Type B pancreatic cell (in vitro differentiated cells): ENCODE results near the gene FMO2. TPM values are rescaled to one million over a fixed set of nuclear protein-coding genes. Genes with fewer than 3 reads are reported as not detected.

Source experiments
- DNase-seq: peaks from one replicate; pipeline ENCODE4 v3.0.0; 2021; ENCODE audit warnings: mixed read lengths; ENCODE audit not compliant: unreplicated experiment; ENCODE audit errors: extremely low spot score
- H3K27ac Mint-ChIP-seq: 2 replicates; pipeline ENCODE4 v1.8.0; 2021; ENCODE audit warnings: mild to moderate bottlenecking, mixed read lengths
- H3K27me3 Mint-ChIP-seq: 2 replicates; pipeline ENCODE4 v1.8.0; 2021; ENCODE audit warnings: mixed read lengths
- H3K36me3 Mint-ChIP-seq: 2 replicates; pipeline ENCODE4 v1.8.0; 2021; ENCODE audit warnings: mixed read lengths
- H3K4me1 Mint-ChIP-seq: one replicate; pipeline ENCODE4 v1.8.0; 2021; ENCODE audit warnings: mixed read lengths; ENCODE audit not compliant: unreplicated experiment
- H3K4me3 Mint-ChIP-seq: 2 replicates; pipeline ENCODE4 v1.8.0; 2021; ENCODE audit warnings: mild to moderate bottlenecking, mixed read lengths
- H3K9me3 Mint-ChIP-seq: 2 replicates; pipeline ENCODE4 v1.8.0; 2021; ENCODE audit warnings: mixed read lengths
- long read RNA-seq: library from polyadenylated mRNA; unstranded; transcript quantifications from one replicate; pipeline ENCODE4 v2.0.0, GENCODE V29; 2020
- total RNA-seq: library from RNA; stranded (reverse); gene quantifications from 2 replicates; pipeline ENCODE4 v1.2.1, GENCODE V29; 2021; ENCODE audit warnings: low replicate concordance
- TF ChIP-seq, protein P1 (sequence below): fragments of 200-600 bp; sonication (generic); conservative IDR thresholded peaks from 2 replicates; pipeline ENCODE4 v1.5.0; 2021; ENCODE audit warnings: antibody characterized with exemption, mild to moderate bottlenecking

Gene FMO2, protein sequence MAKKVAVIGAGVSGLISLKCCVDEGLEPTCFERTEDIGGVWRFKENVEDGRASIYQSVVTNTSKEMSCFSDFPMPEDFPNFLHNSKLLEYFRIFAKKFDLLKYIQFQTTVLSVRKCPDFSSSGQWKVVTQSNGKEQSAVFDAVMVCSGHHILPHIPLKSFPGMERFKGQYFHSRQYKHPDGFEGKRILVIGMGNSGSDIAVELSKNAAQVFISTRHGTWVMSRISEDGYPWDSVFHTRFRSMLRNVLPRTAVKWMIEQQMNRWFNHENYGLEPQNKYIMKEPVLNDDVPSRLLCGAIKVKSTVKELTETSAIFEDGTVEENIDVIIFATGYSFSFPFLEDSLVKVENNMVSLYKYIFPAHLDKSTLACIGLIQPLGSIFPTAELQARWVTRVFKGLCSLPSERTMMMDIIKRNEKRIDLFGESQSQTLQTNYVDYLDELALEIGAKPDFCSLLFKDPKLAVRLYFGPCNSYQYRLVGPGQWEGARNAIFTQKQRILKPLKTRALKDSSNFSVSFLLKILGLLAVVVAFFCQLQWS
- total RNA-seq = 0.60 TPM in 1 of 2 replicates, not detected in the other
- long read RNA-seq = 0 reads

DNA sequence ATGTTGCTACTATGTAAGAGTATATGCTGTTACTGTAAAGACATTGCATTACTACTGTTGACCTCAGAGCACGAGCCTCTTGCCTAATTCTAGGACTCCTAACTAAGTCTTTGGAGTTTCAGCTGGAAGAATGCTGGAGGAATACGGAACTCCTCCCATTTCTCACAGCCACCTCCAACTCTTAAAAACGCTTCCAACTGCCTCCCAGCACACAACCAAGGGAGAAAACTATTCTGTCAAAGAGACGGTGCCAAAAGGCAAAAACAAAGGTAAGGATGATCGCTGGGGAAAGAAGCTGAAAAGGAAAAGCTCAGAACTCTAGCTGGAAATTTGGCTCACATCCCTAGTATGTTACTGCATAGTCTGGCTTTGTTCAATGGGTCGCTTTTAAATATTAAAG is at the start of gene FMO2:
Gene FMO2, plus strand, starts transcription at position 210 of the 400 bp plus-strand sequence. CDS start 414 bp downstream, outside the sequence.
- no peaks in the 10 kb centered on the region for H3K4me1 Mint-ChIP-seq
- DNase-seq = no peak
- H3K27me3 Mint-ChIP-seq = no peaks in the 10 kb centered on the region
- H3K36me3 Mint-ChIP-seq = no peaks in the 10 kb centered on the region
- H3K9me3 Mint-ChIP-seq = no peaks in the 10 kb centered on the region
- TF ChIP-seq, protein P1, sequence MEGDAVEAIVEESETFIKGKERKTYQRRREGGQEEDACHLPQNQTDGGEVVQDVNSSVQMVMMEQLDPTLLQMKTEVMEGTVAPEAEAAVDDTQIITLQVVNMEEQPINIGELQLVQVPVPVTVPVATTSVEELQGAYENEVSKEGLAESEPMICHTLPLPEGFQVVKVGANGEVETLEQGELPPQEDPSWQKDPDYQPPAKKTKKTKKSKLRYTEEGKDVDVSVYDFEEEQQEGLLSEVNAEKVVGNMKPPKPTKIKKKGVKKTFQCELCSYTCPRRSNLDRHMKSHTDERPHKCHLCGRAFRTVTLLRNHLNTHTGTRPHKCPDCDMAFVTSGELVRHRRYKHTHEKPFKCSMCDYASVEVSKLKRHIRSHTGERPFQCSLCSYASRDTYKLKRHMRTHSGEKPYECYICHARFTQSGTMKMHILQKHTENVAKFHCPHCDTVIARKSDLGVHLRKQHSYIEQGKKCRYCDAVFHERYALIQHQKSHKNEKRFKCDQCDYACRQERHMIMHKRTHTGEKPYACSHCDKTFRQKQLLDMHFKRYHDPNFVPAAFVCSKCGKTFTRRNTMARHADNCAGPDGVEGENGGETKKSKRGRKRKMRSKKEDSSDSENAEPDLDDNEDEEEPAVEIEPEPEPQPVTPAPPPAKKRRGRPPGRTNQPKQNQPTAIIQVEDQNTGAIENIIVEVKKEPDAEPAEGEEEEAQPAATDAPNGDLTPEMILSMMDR = no peak
- no peak within 1 kb of the TSS for H3K27ac Mint-ChIP-seq
- no peak within 1 kb of the TSS for H3K4me3 Mint-ChIP-seq

DNA sequence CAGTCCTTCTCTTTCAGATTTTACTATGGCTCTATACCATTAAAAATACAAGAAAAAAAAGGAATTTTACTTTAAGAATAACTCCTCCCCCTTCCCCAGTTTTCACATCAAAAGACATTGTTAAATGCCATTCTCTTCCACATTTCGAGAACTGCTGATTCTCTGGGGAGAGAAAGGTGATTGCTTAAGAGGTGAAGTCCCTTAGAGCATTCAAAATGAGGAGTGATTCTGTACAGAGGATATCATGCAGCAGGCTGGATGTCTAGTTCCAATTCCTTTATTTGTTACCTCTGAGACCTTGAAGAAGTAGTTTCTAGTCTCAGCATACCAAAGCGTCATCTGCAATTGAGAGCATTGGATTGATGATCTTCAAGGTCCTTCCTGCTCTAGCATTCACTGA is 47.5 kb upstream of the FMO2 start:
- no peaks in the 10 kb centered on the region for H3K9me3 Mint-ChIP-seq
- no peak overlapping the region for H3K27ac Mint-ChIP-seq
- peaks cover 31% of the 10 kb centered on the region for H3K4me1 Mint-ChIP-seq
- TF ChIP-seq, protein P1 = no peak
- no peaks in the 10 kb centered on the region for H3K27me3 Mint-ChIP-seq
- no peaks in the 10 kb centered on the region for H3K36me3 Mint-ChIP-seq
- DNase-seq = no peak
- no peak overlapping the region for H3K4me3 Mint-ChIP-seq

DNA sequence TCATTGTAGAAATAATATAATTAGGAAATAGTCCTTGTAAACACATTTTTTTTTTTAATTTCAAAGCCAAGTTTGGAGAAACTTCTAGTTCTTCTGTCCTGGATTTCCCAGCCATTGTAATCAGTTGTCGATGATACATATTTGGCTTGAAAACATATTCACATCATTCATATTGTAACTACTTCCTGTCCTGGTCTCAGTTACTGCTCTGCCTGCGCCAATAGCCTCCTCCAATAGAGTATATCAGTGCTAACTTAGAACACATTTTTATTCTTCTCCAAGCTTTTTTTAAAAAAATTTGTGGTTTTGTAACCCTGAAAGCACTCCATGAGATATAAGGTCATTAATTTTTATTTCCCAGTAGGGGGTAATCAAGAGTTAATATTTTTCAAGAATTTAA is 46.1 kb upstream of the FMO2 start:
- no peak for DNase-seq
- TF ChIP-seq, protein P1 = no peak
- peaks cover 36% of the 10 kb centered on the region for H3K4me1 Mint-ChIP-seq
- H3K27me3 Mint-ChIP-seq = no peaks in the 10 kb centered on the region
- no peaks in the 10 kb centered on the region for H3K36me3 Mint-ChIP-seq
- H3K9me3 Mint-ChIP-seq = no peaks in the 10 kb centered on the region
- no peak overlapping the region for H3K27ac Mint-ChIP-seq
- H3K4me3 Mint-ChIP-seq = no peak overlapping the region

DNA sequence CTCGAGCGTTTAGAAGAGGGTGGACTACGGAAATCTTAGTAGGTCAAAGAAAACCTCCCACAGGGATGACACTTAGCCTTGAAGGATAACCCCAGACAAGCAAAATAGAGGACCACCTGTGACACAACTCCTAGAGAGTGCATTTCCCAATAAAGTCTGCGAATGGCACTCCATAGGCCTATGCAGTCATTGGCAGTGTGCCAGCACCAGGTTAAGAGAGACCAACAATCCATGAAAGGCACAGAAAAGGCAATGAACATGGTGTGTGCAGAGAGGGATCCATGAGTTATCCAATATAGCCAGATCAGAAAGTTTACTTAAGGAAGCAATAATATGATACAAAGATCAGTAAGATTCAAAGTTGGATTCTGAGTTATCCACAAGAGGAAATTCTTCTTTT is 45.2 kb upstream of the FMO2 start:
- Mint-ChIP-seq H3K9me3 (no peaks in the 10 kb centered on the region), H3K27ac (no peak overlapping the region), H3K27me3 (no peaks in the 10 kb centered on the region), H3K36me3 (no peaks in the 10 kb centered on the region), H3K4me3 (no peak overlapping the region), H3K4me1 (peaks cover 36% of the 10 kb centered on the region)
- TF ChIP-seq, protein P1 = no peak
- no peak for DNase-seq

DNA sequence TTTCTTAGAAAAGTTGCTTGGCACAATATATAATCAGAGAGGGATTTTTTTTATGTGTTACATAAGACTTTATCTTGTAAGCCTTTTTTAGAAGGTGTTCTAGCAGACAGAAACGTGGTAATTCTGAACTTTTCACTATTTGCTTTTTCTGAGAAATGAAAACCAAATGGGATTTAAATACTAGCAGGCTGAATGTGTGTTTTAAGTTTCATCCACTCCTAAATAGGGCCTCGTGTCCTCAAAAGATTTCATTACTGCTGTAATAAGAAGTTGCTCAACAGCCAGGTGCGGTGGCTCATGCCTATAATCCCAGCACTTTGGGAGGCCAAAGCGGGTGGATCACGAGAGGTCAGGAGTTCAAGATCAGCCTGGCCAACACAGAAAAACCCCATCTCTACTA is 44.7 kb upstream of the FMO2 start:
- no peaks in the 10 kb centered on the region for H3K27me3 Mint-ChIP-seq
- H3K27ac Mint-ChIP-seq = no peak overlapping the region
- H3K4me1 Mint-ChIP-seq = peaks cover 36% of the 10 kb centered on the region

More for the DNA sequence above, 44.7 kb upstream of the FMO2 start:
- Mint-ChIP-seq H3K4me3 (no peak overlapping the region), H3K36me3 (no peaks in the 10 kb centered on the region), H3K9me3 (no peaks in the 10 kb centered on the region)
- TF ChIP-seq, protein P1 = no peak
- no peak for DNase-seq
